ENCODE results near the gene IMMP2L.

DNA sequence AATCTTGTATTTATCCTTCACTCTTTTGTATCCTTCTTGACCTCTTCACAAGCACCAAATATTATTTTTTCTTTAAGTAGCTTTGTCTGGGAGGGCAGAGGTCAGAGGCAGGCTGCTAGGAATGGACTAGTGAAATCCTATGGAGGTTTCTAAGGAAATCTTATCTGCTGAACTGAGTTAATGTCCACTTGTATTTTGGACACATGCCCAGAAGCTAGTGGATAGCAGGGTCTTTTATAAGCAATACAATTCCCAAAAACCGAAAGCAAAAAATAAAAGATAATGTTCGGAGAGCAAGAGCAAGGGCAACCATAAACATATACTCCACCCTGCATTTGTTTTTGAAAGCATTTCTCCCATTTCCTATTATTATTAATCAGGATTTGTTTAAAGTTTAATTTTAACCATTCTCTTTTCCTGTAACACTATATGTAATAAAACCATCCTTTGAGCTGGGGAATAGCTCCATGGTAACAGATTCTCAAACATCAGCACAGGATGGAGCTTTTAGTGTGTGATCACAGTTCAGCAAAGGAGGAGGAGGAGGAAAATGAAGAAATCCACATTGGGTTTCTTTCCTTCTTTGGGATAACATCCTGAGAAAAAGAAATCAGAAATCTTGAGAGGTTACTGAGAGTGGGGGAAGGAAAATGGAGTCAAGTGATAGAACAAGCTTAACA lies 799.6 kb downstream of the IMMP2L start:
- TF ChIP-seq, protein P1, sequence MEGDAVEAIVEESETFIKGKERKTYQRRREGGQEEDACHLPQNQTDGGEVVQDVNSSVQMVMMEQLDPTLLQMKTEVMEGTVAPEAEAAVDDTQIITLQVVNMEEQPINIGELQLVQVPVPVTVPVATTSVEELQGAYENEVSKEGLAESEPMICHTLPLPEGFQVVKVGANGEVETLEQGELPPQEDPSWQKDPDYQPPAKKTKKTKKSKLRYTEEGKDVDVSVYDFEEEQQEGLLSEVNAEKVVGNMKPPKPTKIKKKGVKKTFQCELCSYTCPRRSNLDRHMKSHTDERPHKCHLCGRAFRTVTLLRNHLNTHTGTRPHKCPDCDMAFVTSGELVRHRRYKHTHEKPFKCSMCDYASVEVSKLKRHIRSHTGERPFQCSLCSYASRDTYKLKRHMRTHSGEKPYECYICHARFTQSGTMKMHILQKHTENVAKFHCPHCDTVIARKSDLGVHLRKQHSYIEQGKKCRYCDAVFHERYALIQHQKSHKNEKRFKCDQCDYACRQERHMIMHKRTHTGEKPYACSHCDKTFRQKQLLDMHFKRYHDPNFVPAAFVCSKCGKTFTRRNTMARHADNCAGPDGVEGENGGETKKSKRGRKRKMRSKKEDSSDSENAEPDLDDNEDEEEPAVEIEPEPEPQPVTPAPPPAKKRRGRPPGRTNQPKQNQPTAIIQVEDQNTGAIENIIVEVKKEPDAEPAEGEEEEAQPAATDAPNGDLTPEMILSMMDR (conservative IDR thresholded peaks at IDR 0.05): no peak
- TF ChIP-seq ZFX (IDR thresholded peaks at IDR 0.05): no peak

All from C4-2B (cell line).